NCI-H1048 (cell line): ENCODE measurements around the gene PLP1.
A peak's percentile ranks its signal among the peaks of the same experiment; 100 is the strongest.
"Not testable (repeated sequence)": the region's sequence is repeated elsewhere in the genome, so short reads cannot be mapped to it uniquely, and the experiment has no call there.

Experiments
- DNase-seq: peaks from one replicate; lab custom pipeline; 2025; lab: John Stamatoyannopoulos, UW

The PLP1 gene

GRCh38 chrX:103781062-103781402, 4.4 kb downstream of the PLP1 start:
- DNase-seq, result no peak

- no peak for DNase-seq
Observed at GRCh38 chrX:103781706-103782105, 5.1 kb downstream of the PLP1 start.

DNA sequence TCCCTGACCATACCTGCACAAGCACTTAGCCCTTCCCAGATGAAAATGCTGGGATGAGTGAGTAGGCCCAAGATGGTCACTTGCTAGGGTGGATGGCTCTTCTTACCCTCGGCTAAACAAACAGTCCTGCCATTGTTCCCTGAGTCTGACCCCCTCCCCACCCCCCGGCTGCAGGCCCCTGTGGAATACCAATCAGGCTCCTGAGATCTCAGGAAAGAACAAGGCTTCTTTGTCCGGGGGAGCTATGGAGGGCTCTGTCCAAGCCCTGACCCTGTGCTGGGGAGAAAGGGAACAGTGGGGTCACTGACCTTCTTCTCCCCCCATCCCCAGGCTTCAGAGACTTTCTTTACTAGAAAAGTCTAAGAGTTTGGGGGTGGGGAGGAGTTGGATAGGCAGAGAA, 6.0 kb downstream of the PLP1 start:
- DNase-seq, result no peak

DNA sequence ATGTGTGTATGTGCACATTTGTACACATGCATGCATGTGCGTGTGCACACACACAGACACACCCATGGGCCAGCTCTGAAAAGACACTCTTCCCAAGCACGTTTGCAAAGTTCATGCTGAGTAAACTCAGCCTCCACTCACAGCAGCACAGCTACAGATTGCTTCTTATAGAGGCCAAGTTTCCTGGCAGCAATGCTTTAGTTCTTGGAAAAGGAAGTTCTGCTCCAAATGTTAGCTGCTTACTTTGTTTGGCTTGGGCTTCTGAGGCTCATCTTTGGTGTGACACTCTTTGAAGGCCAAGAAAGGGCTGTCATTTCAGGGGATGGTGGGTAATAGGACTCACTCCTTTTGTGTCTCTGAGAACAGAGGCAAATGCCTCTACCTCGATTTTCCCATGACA, 6.6 kb downstream of the PLP1 start:
- DNase-seq, result no peak

DNA sequence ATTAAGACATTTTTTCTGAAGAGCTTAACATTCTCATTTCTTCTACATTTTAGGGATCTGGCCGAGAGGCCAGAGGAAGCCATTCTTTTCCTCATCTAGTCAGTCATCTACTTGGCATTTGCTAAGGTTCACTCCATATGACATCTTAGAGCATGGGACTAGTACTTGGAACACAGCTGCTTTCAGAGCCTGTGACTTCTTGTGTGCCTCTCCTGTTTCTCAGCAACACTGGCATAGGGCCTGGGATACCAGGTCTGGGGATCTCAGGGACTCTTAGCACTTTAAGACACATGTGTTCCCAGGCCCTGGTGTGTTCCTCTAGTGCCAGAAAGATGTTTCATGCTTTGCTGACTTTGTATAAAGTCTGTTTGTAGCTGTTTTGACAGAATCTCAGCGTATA, 7.3 kb downstream of the PLP1 start:
- no peak for DNase-seq

DNA sequence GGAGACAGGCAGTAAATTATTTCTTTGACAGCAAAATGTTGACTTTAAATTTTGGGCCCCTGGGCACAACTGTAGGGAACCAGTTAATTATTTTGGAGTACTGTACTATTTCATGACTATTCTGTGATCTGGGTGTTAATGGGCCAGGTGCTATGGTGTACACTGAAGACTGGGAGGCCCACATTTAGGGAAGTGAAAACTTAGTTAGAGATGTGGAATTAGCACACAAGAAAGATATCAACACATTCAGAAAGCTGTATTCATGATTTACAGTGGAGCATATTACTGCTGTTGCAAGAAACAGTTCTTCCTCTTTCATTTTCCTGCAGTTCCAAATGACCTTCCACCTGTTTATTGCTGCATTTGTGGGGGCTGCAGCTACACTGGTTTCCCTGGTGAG, 12.4 kb downstream of the PLP1 start:
- no peak for DNase-seq

DNA sequence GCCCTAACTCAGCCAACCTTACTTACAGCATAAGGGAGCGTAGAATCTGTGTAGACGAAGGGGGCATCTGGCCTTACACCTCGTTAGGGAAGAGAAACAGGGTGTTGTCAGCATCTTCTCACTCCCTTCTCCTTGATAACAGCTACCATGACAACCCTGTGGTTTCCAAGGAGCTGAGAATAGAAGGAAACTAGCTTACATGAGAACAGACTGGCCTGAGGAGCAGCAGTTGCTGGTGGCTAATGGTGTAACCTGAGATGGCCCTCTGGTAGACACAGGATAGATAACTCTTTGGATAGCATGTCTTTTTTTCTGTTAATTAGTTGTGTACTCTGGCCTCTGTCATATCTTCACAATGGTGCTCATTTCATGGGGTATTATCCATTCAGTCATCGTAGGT, 14.6 kb downstream of the PLP1 start:
- no peak for DNase-seq

DNA sequence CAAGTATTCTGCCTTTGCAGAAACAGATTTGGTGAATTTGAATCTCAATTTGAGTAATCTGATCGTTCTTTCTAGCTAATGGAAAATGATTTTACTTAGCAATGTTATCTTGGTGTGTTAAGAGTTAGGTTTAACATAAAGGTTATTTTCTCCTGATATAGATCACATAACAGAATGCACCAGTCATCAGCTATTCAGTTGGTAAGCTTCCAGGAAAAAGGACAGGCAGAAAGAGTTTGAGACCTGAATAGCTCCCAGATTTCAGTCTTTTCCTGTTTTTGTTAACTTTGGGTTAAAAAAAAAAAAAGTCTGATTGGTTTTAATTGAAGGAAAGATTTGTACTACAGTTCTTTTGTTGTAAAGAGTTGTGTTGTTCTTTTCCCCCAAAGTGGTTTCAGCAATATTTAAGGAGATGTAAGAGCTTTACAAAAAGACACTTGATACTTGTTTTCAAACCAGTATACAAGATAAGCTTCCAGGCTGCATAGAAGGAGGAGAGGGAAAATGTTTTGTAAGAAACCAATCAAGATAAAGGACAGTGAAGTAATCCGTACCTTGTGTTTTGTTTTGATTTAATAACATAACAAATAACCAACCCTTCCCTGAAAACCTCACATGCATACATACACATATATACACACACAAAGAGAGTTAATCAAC, 15.3 kb downstream of the PLP1 start:
- no peak for DNase-seq

DNA sequence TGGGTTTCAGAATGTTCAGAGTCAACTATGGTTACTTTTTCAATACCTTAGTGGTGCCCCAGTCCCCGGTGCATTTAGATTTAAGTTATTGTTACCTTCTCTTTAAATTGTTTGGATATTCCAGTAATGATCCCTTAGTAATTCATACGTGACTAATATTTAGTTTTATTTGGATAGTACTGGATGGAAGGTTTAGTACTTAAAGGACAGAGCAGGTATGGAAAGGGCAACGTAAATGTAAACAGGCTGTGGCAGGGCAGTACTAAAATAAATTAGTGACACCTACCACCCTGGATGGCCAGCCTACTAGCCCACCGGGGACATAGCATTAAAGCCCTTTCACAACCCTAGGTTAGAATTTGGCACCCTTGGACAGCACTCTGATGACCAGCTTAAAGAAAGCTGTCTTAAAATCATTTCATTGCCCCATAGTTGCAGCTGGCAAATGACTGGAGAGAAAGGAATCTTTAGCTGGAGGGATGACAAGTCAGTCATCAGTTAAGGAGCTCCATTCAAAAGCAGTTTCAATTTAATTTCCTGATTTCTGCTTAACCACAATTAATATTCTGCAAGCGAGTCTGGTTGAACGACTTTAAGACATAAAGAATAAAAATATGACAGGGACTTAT, 16.4 kb downstream of the PLP1 start:
- DNase-seq, result no peak

DNA sequence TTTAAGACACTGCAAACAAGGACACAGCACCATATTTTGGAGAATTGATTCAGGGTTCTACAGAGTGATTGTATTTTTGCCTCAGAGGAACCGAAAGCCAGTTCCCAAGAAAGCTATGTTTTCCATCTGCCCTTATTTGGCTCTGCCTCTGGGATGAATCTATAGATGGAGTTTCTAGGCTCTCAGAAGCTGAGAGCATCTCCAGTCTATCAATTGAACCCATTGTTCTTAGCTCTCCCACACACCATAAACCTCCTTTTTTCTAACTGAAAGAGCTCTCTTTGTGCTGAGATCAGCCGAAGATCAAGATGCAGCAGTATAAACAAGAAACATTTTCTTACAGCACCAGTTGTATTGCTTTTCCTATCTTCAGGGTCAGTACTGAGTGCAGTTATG, 16.9 kb downstream of the PLP1 start:
- no peak for DNase-seq

- DNase-seq, result no peak
Observed at GRCh38 chrX:103794119-103794518, 17.5 kb downstream of the PLP1 start.

- DNase-seq, result no peak
Observed at GRCh38 chrX:103797691-103798090, 21.1 kb downstream of the PLP1 start.

DNA sequence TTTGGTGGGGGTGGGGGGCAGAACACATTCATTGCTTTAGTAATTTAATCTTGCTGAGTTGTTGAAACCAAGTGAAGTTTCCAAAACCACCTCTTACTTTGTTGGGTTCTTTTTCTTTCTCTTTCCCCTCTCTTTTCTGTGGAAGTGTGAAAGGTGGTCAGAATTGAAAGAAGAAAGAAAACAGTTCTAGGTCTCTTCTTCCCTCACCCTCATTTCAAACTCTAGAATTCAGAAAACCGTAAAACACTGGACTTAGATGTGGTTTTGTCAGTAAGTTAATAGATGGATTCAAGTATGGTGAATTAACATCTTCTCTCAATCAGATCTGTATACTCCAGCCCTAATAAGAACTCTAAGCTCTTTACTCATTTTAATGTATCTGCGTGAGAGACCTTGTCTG, 23.7 kb downstream of the PLP1 start:
- no peak for DNase-seq

DNA sequence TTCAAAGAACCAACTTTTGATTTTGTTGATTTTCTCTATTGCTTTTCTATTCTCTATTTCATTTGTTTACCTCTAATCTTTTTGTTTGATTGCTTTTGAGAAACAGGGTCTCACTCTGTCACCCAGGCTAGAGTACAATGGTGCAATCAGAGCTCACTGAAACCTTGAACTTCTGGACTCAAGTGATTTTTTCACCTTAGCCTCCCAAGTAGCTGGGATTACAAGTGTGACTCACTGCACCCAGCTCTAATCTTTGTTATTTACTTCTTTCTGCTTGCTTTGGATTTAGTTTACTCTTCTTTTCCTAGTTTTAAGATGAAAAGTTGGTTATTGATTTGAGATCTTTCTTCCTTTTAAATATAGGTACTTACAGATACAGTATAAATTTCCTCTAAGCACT, 29.2 kb downstream of the PLP1 start:
- no peak for DNase-seq

GRCh38 chrX:103806862-103807474, 30.3 kb downstream of the PLP1 start:
- DNase-seq, result no peak

DNA sequence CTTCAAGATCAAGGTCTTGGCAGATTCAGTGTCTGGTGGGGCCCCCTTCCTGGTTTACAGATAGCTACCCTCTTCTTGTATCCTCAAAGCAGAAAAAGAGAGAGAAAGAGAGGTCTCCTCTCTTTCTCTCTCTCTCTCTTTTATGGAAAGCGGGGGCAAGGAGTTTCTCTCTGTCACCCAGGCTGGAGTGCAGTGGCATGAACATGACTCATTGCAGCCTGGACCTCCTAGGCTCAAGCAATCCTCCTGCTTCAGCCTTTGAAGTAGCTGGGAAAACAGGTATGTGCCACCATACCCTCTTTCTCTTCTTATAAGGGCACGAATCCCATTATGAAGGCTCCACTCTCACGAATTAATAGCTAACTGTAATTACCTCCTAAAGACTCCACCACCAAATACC, 35.2 kb downstream of the PLP1 start:
- no peak for DNase-seq

DNA sequence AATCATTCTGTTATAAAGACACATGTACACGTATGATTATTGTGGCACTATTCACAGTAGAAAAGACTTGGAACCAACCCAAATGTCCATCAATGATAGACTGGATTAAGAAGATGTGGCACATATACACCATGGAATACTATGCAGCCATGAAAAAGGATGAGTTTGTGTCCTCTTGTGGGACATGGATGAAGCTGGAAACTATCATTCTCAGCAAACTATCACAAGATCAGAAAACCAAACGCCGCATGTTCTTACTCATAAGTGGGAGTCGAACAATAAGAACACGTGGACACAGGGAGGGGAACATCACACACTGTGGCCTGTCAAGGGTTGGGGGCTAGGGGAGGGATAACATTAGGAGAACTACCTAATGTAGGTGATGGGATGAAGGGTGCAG, 40.5 kb downstream of the PLP1 start:
- not testable (repeated sequence) for DNase-seq

- peak; percentile 2 for DNase-seq
Observed at GRCh38 chrX:103817502-103817901, 40.9 kb downstream of the PLP1 start.

- no peak for DNase-seq
Observed at GRCh38 chrX:103818842-103819619, 42.4 kb downstream of the PLP1 start.

DNA sequence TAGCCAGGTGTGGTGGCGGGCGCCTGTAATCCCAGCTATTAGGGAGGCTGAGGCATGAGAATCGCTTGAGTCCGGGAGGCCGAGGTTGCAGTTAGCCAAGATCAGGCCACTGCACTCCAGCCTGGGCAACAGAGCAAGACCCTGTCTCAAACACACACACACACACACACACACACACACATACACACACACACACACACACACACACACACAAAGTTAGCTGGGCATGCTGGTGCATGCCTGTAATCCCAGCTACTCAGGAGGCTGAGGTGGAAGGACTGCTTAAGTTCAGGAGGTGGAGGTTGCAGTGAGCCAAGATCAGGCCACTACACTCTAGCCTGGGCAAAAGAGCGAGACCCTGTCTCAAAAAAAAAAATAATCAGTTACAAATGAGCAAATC, 44.2 kb downstream of the PLP1 start:
- not testable (repeated sequence) for DNase-seq

GRCh38 chrX:103823591-103823990, 47.0 kb downstream of the PLP1 start:
- DNase-seq, result no peak

- no peak for DNase-seq
Observed at GRCh38 chrX:103825881-103826280, 49.2 kb downstream of the PLP1 start.

- DNase-seq, result no peak
Observed at GRCh38 chrX:103828529-103828928, 51.9 kb downstream of the PLP1 start.
